Left ventricle myocardium inferior (tissue), 1 donor: Measurements from ENCODE around the gene GATAD2A. TPM values are rescaled to one million over a fixed set of nuclear protein-coding genes. Genes with fewer than 3 reads are reported as not detected.

ENCODE experiments used
- DNase-seq: peaks from one replicate; pipeline ENCODE4 v3.0.0-alpha.2; 2020
- H3K27ac ChIP-seq: fragments of 200-600 bp; replicated peaks from 2 replicates; pipeline ENCODE4 v1.8.0; 2021
- H3K27me3 ChIP-seq: fragments of 200-600 bp; 2 replicates; pipeline ENCODE4 v1.8.0; 2021; ENCODE audit warnings: low read depth
- H3K36me3 ChIP-seq: fragments of 200-600 bp; 2 replicates; pipeline ENCODE4 v1.8.0; 2021
- H3K4me1 ChIP-seq: fragments of 200-600 bp; 2 replicates; pipeline ENCODE4 v1.8.0; 2021
- H3K4me3 ChIP-seq: fragments of 200-600 bp; 2 replicates; pipeline ENCODE4 v1.8.0; 2021; ENCODE audit warnings: mild to moderate bottlenecking, moderate library complexity
- H3K9me3 ChIP-seq: fragments of 200-600 bp; replicated peaks from 2 replicates; pipeline ENCODE4 v1.8.0; 2021
- intact Hi-C: fragments of 100-400 bp; cut with micrococcal nuclease; formaldehyde crosslinking; loops from one replicate; pipeline ENCODE4 v1.11.0; 2022
- total RNA-seq: library from RNA; stranded (reverse); fragmentation: NEBNext Ultra II Directional; extraction: Animal tissue kit (Norgen Biotek cat#: 25700); gene quantifications from one replicate; pipeline ENCODE4 v1.2.1, GENCODE V29; 2021
- TF ChIP-seq, protein P1 (sequence below): fragments of 200-600 bp; IDR thresholded peaks from 2 replicates; pipeline ENCODE4 v1.8.0; 2021; ENCODE audit warnings: antibody characterized with exemption, mild to moderate bottlenecking, borderline replicate concordance
- donor health status: DM: no; HTN: yes; CAD: no; lungs with severe emphysema.

GATAD2A gene
- total RNA-seq, 1 donor from 2014 or later, result 24.1 TPM

GRCh38 chr19:19502808-19503602 lies 97.5 kb downstream of the GATAD2A start:
- Histone ChIP-seq H3K4me1 (no peaks in the 10 kb centered on the region), H3K27ac (no peak overlapping the region), H3K4me3 (no peak overlapping the region), H3K9me3 (no peaks in the 10 kb centered on the region), H3K27me3 (no peaks in the 10 kb centered on the region), H3K36me3 (peaks cover 97% of the 10 kb centered on the region)
- TF ChIP-seq, protein P1, sequence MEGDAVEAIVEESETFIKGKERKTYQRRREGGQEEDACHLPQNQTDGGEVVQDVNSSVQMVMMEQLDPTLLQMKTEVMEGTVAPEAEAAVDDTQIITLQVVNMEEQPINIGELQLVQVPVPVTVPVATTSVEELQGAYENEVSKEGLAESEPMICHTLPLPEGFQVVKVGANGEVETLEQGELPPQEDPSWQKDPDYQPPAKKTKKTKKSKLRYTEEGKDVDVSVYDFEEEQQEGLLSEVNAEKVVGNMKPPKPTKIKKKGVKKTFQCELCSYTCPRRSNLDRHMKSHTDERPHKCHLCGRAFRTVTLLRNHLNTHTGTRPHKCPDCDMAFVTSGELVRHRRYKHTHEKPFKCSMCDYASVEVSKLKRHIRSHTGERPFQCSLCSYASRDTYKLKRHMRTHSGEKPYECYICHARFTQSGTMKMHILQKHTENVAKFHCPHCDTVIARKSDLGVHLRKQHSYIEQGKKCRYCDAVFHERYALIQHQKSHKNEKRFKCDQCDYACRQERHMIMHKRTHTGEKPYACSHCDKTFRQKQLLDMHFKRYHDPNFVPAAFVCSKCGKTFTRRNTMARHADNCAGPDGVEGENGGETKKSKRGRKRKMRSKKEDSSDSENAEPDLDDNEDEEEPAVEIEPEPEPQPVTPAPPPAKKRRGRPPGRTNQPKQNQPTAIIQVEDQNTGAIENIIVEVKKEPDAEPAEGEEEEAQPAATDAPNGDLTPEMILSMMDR, result no peak
- intact Hi-C loops, result no loop called here
- DNase-seq, result no peak

- no peaks in the 10 kb centered on the region for H3K4me1 ChIP-seq
- H3K27ac ChIP-seq, result no peak overlapping the region
- H3K27me3 ChIP-seq, result no peaks in the 10 kb centered on the region
- intact Hi-C loops, result no loop called here
- no peak for DNase-seq
- H3K36me3 ChIP-seq, result peaks cover 78% of the 10 kb centered on the region
- TF ChIP-seq, protein P1, result no peak
- no peaks in the 10 kb centered on the region for H3K9me3 ChIP-seq
- H3K4me3 ChIP-seq, result no peak overlapping the region
Measured at GRCh38 chr19:19504754-19505668, 99.5 kb downstream of the GATAD2A start.

DNA sequence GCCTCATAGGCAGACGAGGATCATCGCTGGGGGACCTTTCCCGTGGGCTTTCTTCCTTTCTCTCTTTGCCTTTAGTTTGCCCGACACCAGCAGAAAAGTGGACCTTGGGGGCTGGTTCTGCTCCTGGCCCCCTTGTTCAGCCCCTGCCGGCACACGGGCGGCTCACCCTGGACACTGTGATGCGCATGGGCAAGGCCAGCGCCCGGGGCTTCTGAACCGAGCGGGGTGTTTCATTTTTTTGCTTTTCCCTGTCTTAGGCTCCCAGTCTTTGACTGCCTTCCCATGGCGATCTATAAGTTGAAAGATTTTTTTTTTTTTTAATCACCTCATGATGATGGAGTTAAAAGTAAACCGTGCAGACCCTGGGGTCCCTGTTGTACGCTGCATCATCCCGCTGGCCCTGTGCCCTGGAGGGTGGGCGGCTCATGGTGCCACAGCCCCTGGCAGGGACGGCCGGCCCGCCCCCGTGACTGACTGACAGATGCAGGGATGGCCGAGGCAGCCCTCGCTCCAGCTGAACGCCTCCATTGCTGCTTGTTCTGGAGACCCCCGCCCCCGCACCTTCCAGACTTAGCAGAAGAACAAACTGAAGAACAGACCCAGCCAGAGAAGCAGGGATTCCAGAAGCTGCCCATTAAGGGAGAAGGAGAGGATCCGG lies 100.3 kb downstream of the GATAD2A start:
- Histone ChIP-seq H3K4me3 (no peak overlapping the region), H3K27ac (no peak overlapping the region), H3K27me3 (no peaks in the 10 kb centered on the region), H3K4me1 (no peaks in the 10 kb centered on the region), H3K36me3 (peaks cover 70% of the 10 kb centered on the region), H3K9me3 (no peaks in the 10 kb centered on the region)
- intact Hi-C loops, result no loop called here
- TF ChIP-seq, protein P1, result no peak
- DNase-seq, result no peak

- Histone ChIP-seq H3K4me3 (no peak overlapping the region), H3K27me3 (no peaks in the 10 kb centered on the region), H3K27ac (no peak overlapping the region), H3K36me3 (peaks cover 62% of the 10 kb centered on the region), H3K9me3 (no peaks in the 10 kb centered on the region), H3K4me1 (no peaks in the 10 kb centered on the region)
- intact Hi-C loops, result no loop called here
- DNase-seq, result no peak
- TF ChIP-seq, protein P1, result no peak
Measured at GRCh38 chr19:19506592-19506991, 101.1 kb downstream of the GATAD2A start.

- intact Hi-C loops, result no loop called here
- H3K4me1 ChIP-seq, result no peaks in the 10 kb centered on the region
- no peaks in the 10 kb centered on the region for H3K9me3 ChIP-seq
- no peak for DNase-seq
- TF ChIP-seq, protein P1, result no peak
- no peaks in the 10 kb centered on the region for H3K27me3 ChIP-seq
- peaks cover 54% of the 10 kb centered on the region for H3K36me3 ChIP-seq
- H3K27ac ChIP-seq, result no peak overlapping the region
- no peak overlapping the region for H3K4me3 ChIP-seq
Measured at GRCh38 chr19:19507354-19507753, 101.9 kb downstream of the GATAD2A start.
